Ovary (tissue), 3 donors: ENCODE measurements around the gene MORN1.

Source experiments
- EP300 ChIP-seq: sonication (generic); formaldehyde crosslinking; IDR thresholded peaks from one replicate; pipeline ENCODE4 v1.6.1; 2017; ENCODE audit warnings: antibody characterized with exemption
- POLR2A ChIP-seq: fragments of 450-650 bp; IDR thresholded peaks from one replicate; pipeline ENCODE4 v1.6.1; 2017; ENCODE audit warnings: antibody characterized with exemption, mild to moderate bottlenecking, moderate library complexity
- TF ChIP-seq, protein P1 (sequence below), 3 donors: fragments of 450-650 bp in 2 of 3; fragments of 200-600 bp in 1 of 3; IDR thresholded peaks; one replicate each; pipeline versions ENCODE4 v1.5.1 to v1.8.0; 2016 to 2022; ENCODE audit warnings: antibody characterized with exemption in 3 of 3, mild to moderate bottlenecking in 1 of 3
- donor health status: DM: no; HTN: no; CAD: no.

DNA sequence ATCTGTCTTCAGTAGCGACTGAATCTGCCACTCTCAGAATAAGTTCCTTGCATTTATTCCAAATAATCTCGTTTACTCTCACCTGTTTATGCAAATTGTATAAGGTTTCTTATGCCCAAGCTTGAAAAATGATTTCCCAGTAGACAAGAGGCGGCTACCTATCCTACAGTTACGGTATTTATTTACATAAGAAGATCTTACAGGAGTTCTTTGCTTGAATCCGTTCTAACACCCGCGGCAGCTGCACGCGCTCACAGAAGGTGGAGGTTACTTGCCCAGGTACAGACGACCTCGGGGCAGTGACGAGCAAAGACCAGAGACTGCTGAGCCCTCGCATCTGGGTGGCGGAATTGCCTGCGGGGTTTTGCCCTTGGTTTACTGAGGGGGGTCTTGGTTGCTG is 83.4 kb downstream of the MORN1 start:
- TF ChIP-seq, protein P1, sequence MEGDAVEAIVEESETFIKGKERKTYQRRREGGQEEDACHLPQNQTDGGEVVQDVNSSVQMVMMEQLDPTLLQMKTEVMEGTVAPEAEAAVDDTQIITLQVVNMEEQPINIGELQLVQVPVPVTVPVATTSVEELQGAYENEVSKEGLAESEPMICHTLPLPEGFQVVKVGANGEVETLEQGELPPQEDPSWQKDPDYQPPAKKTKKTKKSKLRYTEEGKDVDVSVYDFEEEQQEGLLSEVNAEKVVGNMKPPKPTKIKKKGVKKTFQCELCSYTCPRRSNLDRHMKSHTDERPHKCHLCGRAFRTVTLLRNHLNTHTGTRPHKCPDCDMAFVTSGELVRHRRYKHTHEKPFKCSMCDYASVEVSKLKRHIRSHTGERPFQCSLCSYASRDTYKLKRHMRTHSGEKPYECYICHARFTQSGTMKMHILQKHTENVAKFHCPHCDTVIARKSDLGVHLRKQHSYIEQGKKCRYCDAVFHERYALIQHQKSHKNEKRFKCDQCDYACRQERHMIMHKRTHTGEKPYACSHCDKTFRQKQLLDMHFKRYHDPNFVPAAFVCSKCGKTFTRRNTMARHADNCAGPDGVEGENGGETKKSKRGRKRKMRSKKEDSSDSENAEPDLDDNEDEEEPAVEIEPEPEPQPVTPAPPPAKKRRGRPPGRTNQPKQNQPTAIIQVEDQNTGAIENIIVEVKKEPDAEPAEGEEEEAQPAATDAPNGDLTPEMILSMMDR (IDR thresholded peaks at IDR 0.05): no peak
- no peak for TF ChIP-seq POLR2A
- no peak for TF ChIP-seq EP300
